HT-29 (cell line): Measurements from ENCODE around the gene ENKUR. TPM values are rescaled to one million over a fixed set of nuclear protein-coding genes. Genes with fewer than 3 reads are reported as not detected.
A peak's percentile ranks its signal among the peaks of the same experiment; 100 is the strongest.

ENCODE experiments used
- DNase-seq: peaks from one replicate; pipeline ENCODE4 v3.0.0-alpha.2; 2015; ENCODE audit warnings: low spot score
- total RNA-seq: library from RNA; depleted of rRNA; stranded (reverse); fragments of >200 nt; shearing (Covaris generic); gene quantifications from 2 replicates; pipeline ENCODE4 v1.2.3, GENCODE V29; 2014; rRNA removed

ENKUR gene, protein sequence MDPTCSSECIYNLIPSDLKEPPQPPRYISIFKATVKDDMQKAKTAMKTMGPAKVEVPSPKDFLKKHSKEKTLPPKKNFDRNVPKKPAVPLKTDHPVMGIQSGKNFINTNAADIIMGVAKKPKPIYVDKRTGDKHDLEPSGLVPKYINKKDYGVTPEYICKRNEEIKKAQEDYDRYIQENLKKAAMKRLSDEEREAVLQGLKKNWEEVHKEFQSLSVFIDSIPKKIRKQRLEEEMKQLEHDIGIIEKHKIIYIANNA
- total RNA-seq: 0.21 TPM in 1 of 2 replicates, not detected in the other

DNA sequence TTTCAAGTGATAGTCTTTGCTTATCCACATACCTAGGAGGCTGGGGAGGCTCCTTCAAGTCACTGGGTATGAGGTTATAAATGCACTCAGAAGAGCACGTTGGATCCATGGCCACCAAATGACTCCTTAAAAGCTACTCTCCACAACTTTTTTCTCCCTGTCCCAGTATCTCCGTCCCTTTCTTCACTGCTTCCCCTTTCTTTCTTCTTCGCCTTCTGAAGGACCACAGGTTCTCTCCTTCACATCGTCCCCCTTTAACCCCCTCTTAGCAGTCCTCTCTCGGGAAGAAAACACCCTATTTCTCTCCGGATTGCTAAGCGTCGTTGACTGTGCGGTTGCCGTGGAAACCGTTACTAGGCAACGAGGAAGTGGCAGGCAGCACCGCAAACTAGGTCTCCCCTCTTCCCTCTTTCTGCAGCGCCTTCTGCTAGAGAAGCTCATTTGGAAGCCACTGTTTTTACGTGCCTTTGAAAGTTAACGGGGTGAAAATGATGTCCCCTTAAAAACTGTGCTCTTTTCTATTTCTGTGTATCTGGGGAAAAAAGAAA is at the start of gene ENKUR:
TSS of gene ENKUR (minus strand) at position 331 of the 548 bp plus-strand sequence. CDS start at position 109, 222 bp downstream.
- peak; percentile 98 for DNase-seq

- no peak for DNase-seq
These were observed 48.4 kb upstream of the ENKUR start for GRCh38 chr10:25064401-25064800.

DNA sequence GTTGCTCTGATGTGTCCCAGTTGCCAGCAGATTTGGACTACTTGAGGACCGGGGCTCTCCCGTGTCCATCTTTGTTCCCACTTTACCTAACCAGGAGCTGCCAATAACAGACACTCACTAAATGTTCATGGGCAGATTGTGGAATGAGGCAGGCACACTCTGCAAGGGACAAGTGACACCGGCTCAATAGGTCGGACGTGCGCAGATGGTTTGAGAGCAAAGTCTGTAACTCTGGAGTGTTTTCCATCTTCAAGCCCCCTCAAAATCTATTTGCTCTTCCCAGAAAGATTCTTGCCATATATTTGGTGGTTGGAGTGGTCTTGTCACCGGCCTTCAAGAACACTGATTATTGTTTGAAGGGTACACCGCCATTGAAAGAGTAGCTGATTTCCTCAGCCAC is 47.7 kb upstream of the ENKUR start:
- no peak for DNase-seq

DNA sequence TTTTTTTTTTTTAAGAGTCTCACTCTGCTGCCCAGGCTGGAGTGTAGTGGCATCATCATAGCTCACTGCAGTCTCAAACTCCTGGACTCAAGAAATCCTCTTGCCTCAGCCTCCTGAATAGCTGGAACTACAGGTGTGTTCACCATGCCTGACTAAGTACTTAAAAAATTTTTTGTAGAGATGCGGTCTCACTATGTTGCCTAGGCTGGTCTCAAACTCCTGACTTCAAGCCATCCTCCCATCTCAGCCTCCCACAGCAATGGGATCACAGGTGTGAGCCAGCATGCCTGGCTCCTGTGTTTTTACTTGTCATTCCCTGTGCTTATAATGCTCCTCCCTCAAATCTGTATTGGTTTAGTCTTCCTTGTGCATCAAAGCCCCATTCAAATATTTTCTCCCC is 47.2 kb upstream of the ENKUR start:
- DNase-seq: no peak

GRCh38 chr10:25061711-25062449 is 45.9 kb upstream of the ENKUR start:
- DNase-seq: peak; percentile 25

GRCh38 chr10:25061125-25061524 is 45.2 kb upstream of the ENKUR start:
- no peak for DNase-seq

DNA sequence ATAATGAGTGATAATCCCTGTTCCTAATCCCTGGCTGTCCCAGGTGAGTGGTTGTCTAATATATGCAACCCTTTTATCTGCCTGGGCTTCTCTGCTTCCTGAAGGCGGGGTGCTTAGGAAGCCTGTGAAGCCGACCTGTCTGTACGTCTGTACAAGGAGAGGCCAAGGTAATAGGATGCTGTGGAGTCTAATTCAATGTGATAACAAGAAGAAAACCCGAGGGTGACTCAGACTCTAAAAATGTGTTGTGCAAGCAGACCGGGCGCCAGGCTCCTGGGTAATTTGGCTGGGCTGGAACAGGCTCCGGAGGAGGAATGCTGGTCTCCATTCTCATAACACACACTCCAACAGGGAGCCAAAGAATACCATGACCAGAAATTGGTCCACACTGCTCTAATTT is 44.0 kb upstream of the ENKUR start:
- DNase-seq: peak; percentile 67

DNA sequence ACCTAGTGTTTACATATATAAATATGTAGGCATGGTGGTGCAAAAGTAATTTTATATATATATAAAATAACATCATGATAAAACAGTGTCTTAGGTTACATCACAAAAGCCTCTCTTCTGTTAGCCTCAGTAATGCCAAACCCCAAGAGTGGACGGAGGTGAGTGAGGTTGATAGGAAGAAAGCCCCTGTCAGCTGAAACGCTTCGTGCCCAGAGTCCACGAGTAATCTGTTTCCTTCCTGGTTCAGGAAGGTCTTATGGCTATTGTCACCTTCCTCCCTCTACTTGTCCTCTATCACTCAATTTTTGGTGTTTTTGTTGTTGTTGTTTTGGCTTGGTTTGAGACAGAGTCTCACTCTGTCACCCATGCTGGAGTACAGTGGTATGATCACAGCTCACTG is 41.9 kb upstream of the ENKUR start:
- DNase-seq: no peak

DNA sequence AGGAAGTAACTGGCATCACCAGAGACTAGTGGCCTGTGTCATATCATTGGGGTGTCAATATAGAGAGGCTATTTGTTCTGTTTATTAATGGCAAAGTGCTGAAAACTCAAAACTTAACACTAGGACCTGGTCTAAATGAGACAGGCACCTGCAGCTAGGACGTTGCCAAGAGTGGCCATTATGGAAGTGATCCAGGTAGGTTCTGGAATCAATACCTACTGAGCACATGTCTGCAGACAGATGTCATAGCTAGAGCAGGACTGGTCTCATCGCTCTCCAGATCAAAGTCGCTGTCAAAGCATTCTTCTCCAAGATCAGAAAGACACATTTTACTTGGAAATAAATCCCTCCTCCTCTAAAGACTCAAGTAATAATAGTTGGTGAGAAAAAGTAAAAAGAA is 40.8 kb upstream of the ENKUR start:
- no peak for DNase-seq

GRCh38 chr10:25052012-25052411 is 36.1 kb upstream of the ENKUR start:
- no peak for DNase-seq

- no peak for DNase-seq
These were observed 34.4 kb upstream of the ENKUR start for GRCh38 chr10:25050402-25050801.

- no peak for DNase-seq
These were observed 34.0 kb upstream of the ENKUR start for GRCh38 chr10:25049966-25050365.

GRCh38 chr10:25048450-25048849 is 32.5 kb upstream of the ENKUR start:
- no peak for DNase-seq

- DNase-seq: no peak
These were observed 31.8 kb upstream of the ENKUR start for GRCh38 chr10:25047591-25048301.

- no peak for DNase-seq
These were observed 31.1 kb upstream of the ENKUR start for GRCh38 chr10:25047088-25047487.

DNA sequence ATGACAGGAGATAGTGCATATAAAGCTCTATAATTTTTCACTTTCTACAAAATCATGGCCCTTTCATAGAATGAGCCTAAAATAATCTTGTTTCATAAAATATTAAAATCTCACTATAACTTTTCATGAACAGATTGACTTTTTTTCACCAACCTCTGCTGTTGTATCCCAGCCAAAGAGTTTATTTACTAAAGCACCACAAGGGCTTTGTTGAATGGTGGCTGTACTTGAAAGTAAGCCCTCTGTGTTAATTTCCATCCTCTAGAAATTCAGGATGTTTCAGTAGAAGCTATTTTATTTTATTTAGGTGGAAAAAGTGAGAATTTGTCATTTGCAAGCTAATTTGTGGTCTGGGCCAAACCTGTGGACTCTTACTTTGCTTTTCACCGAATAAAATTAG is 30.7 kb upstream of the ENKUR start:
- no peak for DNase-seq

DNA sequence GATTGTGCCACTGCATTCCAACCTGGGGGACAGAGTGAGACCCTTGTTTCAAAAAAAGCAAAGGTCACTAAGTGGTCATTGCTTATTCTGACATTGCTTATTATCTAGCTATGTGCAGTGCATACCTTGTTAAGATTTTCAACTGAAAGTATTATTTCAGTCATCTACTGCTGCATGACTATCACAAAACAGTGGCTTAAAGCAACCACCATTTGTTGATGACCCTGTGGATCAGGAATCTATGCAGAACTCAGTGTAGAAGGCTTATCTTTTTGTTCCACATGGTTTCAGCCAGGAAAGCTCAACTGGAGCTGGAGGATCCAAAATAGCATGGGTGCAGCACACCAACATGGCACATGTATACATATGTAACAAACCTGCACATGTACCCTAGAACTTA is 23.6 kb upstream of the ENKUR start:
- no peak for DNase-seq

DNA sequence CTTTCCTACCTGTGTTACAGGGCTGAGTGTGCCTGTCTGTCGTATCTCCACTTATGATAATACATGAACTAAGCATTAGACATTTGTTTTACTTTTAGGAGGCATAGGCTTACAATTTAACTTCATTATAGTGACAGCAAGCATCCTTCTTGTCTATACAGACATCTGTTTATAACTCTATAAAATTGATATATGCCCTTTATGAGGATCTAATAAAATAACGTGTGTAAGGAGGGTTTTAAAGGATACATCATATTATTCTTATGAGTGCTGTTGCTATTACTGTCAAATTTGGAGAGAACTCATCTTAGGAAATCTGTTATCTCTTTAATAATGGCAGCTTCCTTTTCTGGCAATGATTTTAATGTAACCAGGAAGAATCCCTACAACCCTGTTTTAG is 22.4 kb upstream of the ENKUR start:
- DNase-seq: no peak

DNA sequence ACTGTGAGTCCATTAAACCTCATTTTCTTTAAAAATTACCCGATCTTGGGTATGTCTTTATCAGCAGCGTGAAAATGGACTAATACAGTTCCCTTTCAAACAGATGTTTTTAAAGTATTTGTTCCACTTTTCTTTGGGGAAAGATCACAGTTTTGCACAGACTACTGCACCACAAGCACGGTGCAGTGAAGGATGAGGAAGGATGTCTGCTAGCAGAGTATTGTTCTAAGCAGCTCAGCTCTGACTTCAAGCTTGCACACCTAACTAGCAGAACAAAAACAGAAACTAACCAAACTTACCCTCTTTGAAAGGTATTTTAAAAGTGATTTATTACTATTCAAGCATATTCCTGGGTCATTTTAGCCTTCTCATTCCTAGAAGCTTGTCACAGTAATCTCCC is 20.4 kb upstream of the ENKUR start:
- no peak for DNase-seq

GRCh38 chr10:25029519-25029918 is 13.6 kb upstream of the ENKUR start:
- no peak for DNase-seq

DNA sequence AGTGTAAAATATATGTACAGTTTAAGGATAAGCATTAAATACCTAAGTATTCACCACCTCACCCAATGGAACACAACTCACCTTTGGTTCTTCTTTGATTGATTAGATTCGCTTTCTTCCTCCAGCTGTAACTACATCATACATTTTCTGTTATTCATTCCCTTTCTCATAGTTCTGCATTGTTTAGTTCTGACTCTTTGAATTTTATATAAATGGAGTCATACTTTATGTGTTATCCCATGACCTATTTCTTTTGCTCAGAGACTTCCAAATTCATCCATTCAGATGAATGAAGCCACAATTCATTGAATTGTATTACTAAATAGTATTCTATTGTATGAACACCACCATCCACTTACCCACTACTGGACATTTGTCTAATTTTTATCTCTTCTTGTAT is 12.8 kb upstream of the ENKUR start:
- no peak for DNase-seq

GRCh38 chr10:25026463-25026862 is 10.5 kb upstream of the ENKUR start:
- DNase-seq: peak; percentile 52
